SK-N-SH (cell line): ENCODE measurements around the gene NCAPH2. TPM values are rescaled to one million over a fixed set of nuclear protein-coding genes. Genes with fewer than 3 reads are reported as not detected.
A peak's percentile ranks its signal among the peaks of the same experiment; 100 is the strongest.

Experiments used
- CTCF ChIA-PET: fragments of 300-600, 350-600 bp; formaldehyde crosslinking; extraction: SDS; loops from one replicate; lab custom pipeline; 2021; lab: Yijun Ruan, JAX
- POLR2A ChIA-PET: fragments of 350-600 bp; sonication (Branson Sonifier 250); formaldehyde crosslinking; extraction: SDS; loops from one replicate; lab custom pipeline; 2020; ENCODE audit warnings: antibody characterized with exemption, inconsistent platforms; lab: Yijun Ruan, JAX
- DNase-seq: peaks from one replicate; pipeline ENCODE4 v3.0.0; 2012
- H2AFZ ChIP-seq: fragments of 200-600 bp; sonication (generic); 2 replicates; pipeline ENCODE4 v1.8.1; 2016; ENCODE audit warnings: antibody characterized with exemption, mild to moderate bottlenecking, low read depth
- H3F3A ChIP-seq: fragments of 200-600 bp; sonication (generic); replicated peaks from 2 replicates; pipeline ENCODE3; 2016; ENCODE audit warnings: antibody characterized with exemption, mild to moderate bottlenecking; ENCODE audit not compliant: insufficient read depth
- H3K27ac ChIP-seq, 2 experiments: fragments of 200-500 bp in 1 of 2; fragments of 200-600 bp in 1 of 2; sonication (Bioruptor generic) in 1 of 2; sonication (generic), shearing (Covaris generic) in 1 of 2; 2 replicates each; pipeline versions ENCODE4 v1.5.1 to v1.6.1; 2014 to 2016; ENCODE audit warnings: low read depth in 2 of 2, inconsistent platforms in 1 of 2, low read length in 1 of 2, mild to moderate bottlenecking in 1 of 2, mixed read lengths in 1 of 2
- H3K27me3 ChIP-seq: fragments of 200-600 bp; sonication (generic), shearing (Covaris generic); 2 replicates; pipeline ENCODE4 v1.6.1; 2016; ENCODE audit warnings: mixed run types; ENCODE audit not compliant: insufficient read depth
- H3K36me3 ChIP-seq, 2 experiments: fragments of 200-500 bp in 1 of 2; fragments of 200-600 bp in 1 of 2; sonication (Bioruptor generic) in 1 of 2; sonication (generic) in 1 of 2; replicated peaks in 1 of 2; 2 replicates each; pipeline versions ENCODE3 to v1.5.1; 2014 to 2016; ENCODE audit warnings: low read length in 1 of 2, mild to moderate bottlenecking in 1 of 2; ENCODE audit not compliant: insufficient read depth in 2 of 2, control insufficient read depth in 1 of 2
- H3K4me1 ChIP-seq, 2 experiments: fragments of 200-500 bp in 1 of 2; fragments of 200-600 bp in 1 of 2; sonication (Bioruptor generic) in 1 of 2; sonication (generic), shearing (Covaris generic) in 1 of 2; 2 replicates each; pipeline versions ENCODE4 v1.5.1 to v1.6.1; 2014 to 2016; ENCODE audit warnings: low read depth in 1 of 2, low read length in 1 of 2, mixed run types in 1 of 2; ENCODE audit not compliant: insufficient read depth in 2 of 2, control insufficient read depth in 1 of 2
- H3K4me2 ChIP-seq: fragments of 200-600 bp; sonication (generic), shearing (Covaris generic); 2 replicates; pipeline ENCODE4 v1.6.1; 2017; ENCODE audit warnings: mixed run types
- H3K4me3 ChIP-seq, 2 experiments: fragments of 200-500 bp in 1 of 2; fragments of 200-600 bp in 1 of 2; sonication (Bioruptor generic) in 1 of 2; sonication (generic), shearing (Covaris generic) in 1 of 2; 2 replicates each; pipeline versions ENCODE4 v1.5.1 to v1.8.1; 2014 to 2016; ENCODE audit warnings: low read depth in 2 of 2, inconsistent platforms in 1 of 2, low read length in 1 of 2, mild to moderate bottlenecking in 1 of 2, mixed read lengths in 1 of 2, moderate library complexity in 1 of 2
- H3K79me2 ChIP-seq: fragments of 200-600 bp; sonication (generic); 2 replicates; pipeline ENCODE4 v1.8.1; 2017; ENCODE audit warnings: mild to moderate bottlenecking; ENCODE audit not compliant: insufficient read depth
- H3K9ac ChIP-seq: fragments of 200-600 bp; sonication (generic); 2 replicates; pipeline ENCODE4 v1.6.1; 2017; ENCODE audit warnings: mixed run types
- H3K9me2 ChIP-seq: fragments of 200-600 bp; sonication (generic); 2 replicates; pipeline ENCODE4 v1.6.1; 2017; ENCODE audit warnings: mixed run types
- H3K9me3 ChIP-seq: fragments of 200-600 bp; sonication (generic); 2 replicates; pipeline ENCODE4 v1.6.1; 2017; ENCODE audit warnings: mixed run types, mild to moderate bottlenecking, moderate library complexity
- H4K20me1 ChIP-seq: fragments of 200-600 bp; sonication (generic); 2 replicates; pipeline ENCODE4 v1.6.1; 2017; ENCODE audit warnings: mild to moderate bottlenecking, mixed run types; ENCODE audit not compliant: insufficient read depth
- CTCF ChIP-seq: fragments of 200-600 bp; sonication (generic); IDR thresholded peaks from 2 replicates; pipeline ENCODE4 v1.6.1; 2017; ENCODE audit warnings: antibody characterized with exemption, mild to moderate bottlenecking, moderate library complexity
- ELF1 ChIP-seq: IDR thresholded peaks from 2 replicates; pipeline ENCODE4 v1.4.0; 2012
- EP300 ChIP-seq, 2 experiments: IDR thresholded peaks; 2 replicates each; pipeline versions ENCODE4 v1.4.0 to v1.6.1; 2012; ENCODE audit warnings: borderline replicate concordance in 1 of 2, low read depth in 1 of 2, low read length in 1 of 2
- FOSL2 ChIP-seq: IDR thresholded peaks from 2 replicates; pipeline ENCODE4 v1.4.0; 2012; ENCODE audit warnings: low read depth, mild to moderate bottlenecking, moderate library complexity, borderline replicate concordance
- FOXJ3 ChIP-seq: sonication (generic); formaldehyde crosslinking; IDR thresholded peaks from 2 replicates; pipeline ENCODE4 v1.5.1; 2020; ENCODE audit warnings: mild to moderate bottlenecking, missing genetic modification reagents
- GATA2 ChIP-seq: sonication (generic); formaldehyde crosslinking; IDR thresholded peaks from 2 replicates; pipeline ENCODE4 v1.5.0; 2020; ENCODE audit warnings: mild to moderate bottlenecking, missing genetic modification reagents
- MAX ChIP-seq: IDR thresholded peaks from 2 replicates; pipeline ENCODE4 v1.4.0; 2012; ENCODE audit warnings: low read depth
- SIN3A ChIP-seq: IDR thresholded peaks from 2 replicates; pipeline ENCODE4 v1.6.1; 2012; ENCODE audit warnings: low read depth, mild to moderate bottlenecking, low read length, moderate library complexity, borderline replicate concordance
- SMC3 ChIP-seq: IDR thresholded peaks from 2 replicates; pipeline ENCODE4 v1.6.1; 2012; ENCODE audit warnings: low read depth, low read length, improper control_type of control experiment
- TEAD4 ChIP-seq: IDR thresholded peaks from 2 replicates; pipeline ENCODE4 v1.4.0; 2012; ENCODE audit warnings: mild to moderate bottlenecking, borderline replicate concordance; ENCODE audit not compliant: insufficient read depth
- WGBS: methylation state at CpG from one replicate; pipeline ENCODE4 v1.1.6; 2017; ENCODE audit warnings: low lambda C conversion rate; 5-methylcytosine and 5-hydroxymethylcytosine counted together
- polyA plus RNA-seq, 3 experiments: library from polyadenylated mRNA; depleted of rRNA; stranded (reverse); fragments of >200 nt; gene quantifications; 2 replicates each; pipeline ENCODE4 v1.2.3, GENCODE V29; 2012

NCAPH2 gene
- polyA plus RNA-seq, 1 of the 3 experiments (the other 2 are of a cell fraction), result 22.4 TPM

GRCh38 chr22:50545522-50546325 lies 37.7 kb downstream of the NCAPH2 start, which contains the start of gene KLHDC7B:
Gene KLHDC7B (plus strand): TSS chr22:50545899. CDS start chr22:50546244, 345 bp downstream.
- ChIA-PET CTCF (interaction anchor here (1.0 to 4.9 kb wide), 5 partner anchors 11 to 75 kb away, joined by 4 to 31 read pairs (median 6); partner anchors contain the start of genes SCO2 and SYCE3), POLR2A (interaction anchor here (1.6 to 2.3 kb wide), 2 partner anchors 17 to 21 kb away, joined by 5 to 7 read pairs; partner anchors contain the start of genes SCO2 and SYCE3)
- H4K20me1 ChIP-seq, result no peaks in the 10 kb centered on the region
- H3K4me2 ChIP-seq, result no peak within 1 kb of the TSS
- H3K27ac ChIP-seq, result no peak within 1 kb of the TSS
- no peak within 1 kb of the TSS for H3K9ac ChIP-seq
- WGBS, result 29% methylated on average over 4 of the region's 10 CpGs
- no peak within 1 kb of the TSS for H3K4me3 ChIP-seq
- no peaks in the 10 kb centered on the region for H3K36me3 ChIP-seq
- no peaks in the 10 kb centered on the region for H3K9me3 ChIP-seq
- peaks cover 3% of the 10 kb centered on the region for H3F3A ChIP-seq
- no peak within 1 kb of the TSS for H2AFZ ChIP-seq
- H3K27me3 ChIP-seq, result no peaks in the 10 kb centered on the region
- DNase-seq, result peak; percentile 82
- H3K79me2 ChIP-seq, result no peaks in the 10 kb centered on the region
- no peaks in the 10 kb centered on the region for H3K9me2 ChIP-seq
- no peak for TF ChIP-seq SIN3A
- 0 out of 2 replicates have a peak, but pooled peaks have one; percentile 20 for TF ChIP-seq CTCF
- TF ChIP-seq SMC3, result no peak
- no peak for TF ChIP-seq FOSL2
- no peak for TF ChIP-seq EP300 (IDR thresholded peaks at IDR 0.05; ENCODE audit: borderline replicate concordance in 1 of 2, low read depth in 1 of 2, low read length in 1 of 2)
- TF ChIP-seq MAX, result no peak
- no peak for TF ChIP-seq TEAD4
- TF ChIP-seq GATA2 (CRISPR knock-in tag), result peak; percentile 94
- peaks cover 0 to 9% of the 10 kb centered on the region in 2 experiments; a peak in 1 of 4 replicates for H3K4me1 ChIP-seq

GRCh38 chr22:50546326-50547262 lies 38.6 kb downstream of the NCAPH2 start:
- no peak overlapping the region for H3K4me3 ChIP-seq
- H3K9ac ChIP-seq, result no peak overlapping the region
- TF ChIP-seq FOXJ3 (CRISPR knock-in tag) (no peak), ELF1 (no peak)
- no peaks in the 10 kb centered on the region for H4K20me1 ChIP-seq
- peaks cover 0 to 9% of the 10 kb centered on the region in 2 experiments; a peak in 1 of 4 replicates for H3K4me1 ChIP-seq
- no peak overlapping the region for H2AFZ ChIP-seq
- 93% methylated on average over 28 of the region's 78 CpGs for WGBS
- H3K9me3 ChIP-seq, result no peaks in the 10 kb centered on the region
- POLR2A ChIA-PET, result interaction anchor here (1.6 to 2.3 kb wide), 2 partner anchors 16 to 21 kb away, joined by 5 to 7 read pairs; partner anchors contain the start of genes SCO2 and SYCE3
- CTCF ChIA-PET, result interaction anchor here (1.5 to 4.9 kb wide), 4 partner anchors 10 to 74 kb away, joined by 5 to 31 read pairs (median 8); partner anchors contain the start of genes SCO2 and SYCE3
- no peak overlapping the region for H3K27ac ChIP-seq
- H3K9me2 ChIP-seq, result no peaks in the 10 kb centered on the region
- no peaks in the 10 kb centered on the region for H3K36me3 ChIP-seq
- no peaks in the 10 kb centered on the region for H3K27me3 ChIP-seq
- peaks cover 3% of the 10 kb centered on the region for H3F3A ChIP-seq
- DNase-seq, result peak; percentile 44
- no peaks in the 10 kb centered on the region for H3K79me2 ChIP-seq
- H3K4me2 ChIP-seq, result no peak overlapping the region
